Spleen (tissue), 11 donors: ENCODE results near the gene OR6N1. TPM values are rescaled to one million over a fixed set of nuclear protein-coding genes. Genes with fewer than 3 reads are reported as not detected.

Source experiments
- DNase-seq: peaks from one replicate; pipeline ENCODE4 v3.0.0-alpha.2; 2020
- H3K27ac ChIP-seq, 8 donors: fragments of 200-600 bp; sonication (generic) in 7 of 8; 1 replicate in 4 of 8; 2 replicates in 4 of 8; pipeline versions ENCODE4 v1.5.0 to v1.8.0; 2016 to 2021; ENCODE audit warnings: inconsistent platforms in 4 of 8, mild to moderate bottlenecking in 4 of 8, moderate library complexity in 1 of 8
- H3K27me3 ChIP-seq, 7 donors: fragments of 200-600 bp; sonication (generic) in 6 of 7; replicated peaks in 1 of 7; 1 replicate in 4 of 7; 2 replicates in 3 of 7; pipeline versions ENCODE4 v1.5.0 to v1.8.0; 2016 to 2021; ENCODE audit warnings: inconsistent platforms in 3 of 7, mild to moderate bottlenecking in 1 of 7
- H3K36me3 ChIP-seq, 6 donors: fragments of 200-600 bp; sonication (generic) in 5 of 6; 1 replicate in 4 of 6; 2 replicates in 2 of 6; pipeline versions ENCODE4 v1.5.0 to v1.8.0; 2016 to 2021; ENCODE audit warnings: inconsistent platforms in 2 of 6
- H3K4me1 ChIP-seq, 6 donors: fragments of 200-600 bp; sonication (generic) in 5 of 6; 1 replicate in 3 of 6; 2 replicates in 3 of 6; pipeline versions ENCODE4 v1.5.0 to v1.8.0; 2016 to 2021; ENCODE audit warnings: inconsistent platforms in 3 of 6
- H3K4me3 ChIP-seq, 8 donors: fragments of 200-600 bp; sonication (generic) in 7 of 8; 1 replicate in 4 of 8; 2 replicates in 4 of 8; pipeline versions ENCODE4 v1.5.0 to v1.8.0; 2016 to 2021; ENCODE audit warnings: inconsistent platforms in 4 of 8, mild to moderate bottlenecking in 4 of 8, moderate library complexity in 2 of 8
- H3K9me3 ChIP-seq, 8 donors: fragments of 200-600 bp; sonication (generic) in 7 of 8; 1 replicate in 4 of 8; 2 replicates in 4 of 8; pipeline versions ENCODE4 v1.5.0 to v1.8.0; 2016 to 2021; ENCODE audit warnings: inconsistent platforms in 4 of 8
- CTCF ChIP-seq, 11 experiments: fragments of 200-600 bp in 7 of 11; fragments of 450-650 bp in 4 of 11; sonication (generic) in 4 of 11; IDR thresholded peaks in 8 of 11; conservative IDR thresholded peaks in 3 of 11; 1 replicate in 7 of 11; 2 replicates in 4 of 11; pipeline versions ENCODE4 v1.4.0 to v1.8.0; 2016 to 2021; ENCODE audit warnings: antibody characterized with exemption in 11 of 11, inconsistent platforms in 4 of 11, mild to moderate bottlenecking in 1 of 11
- POLR2A ChIP-seq, 3 donors: fragments of 450-650 bp; IDR thresholded peaks; one replicate each; pipeline ENCODE4 v1.5.1; 2017; ENCODE audit warnings: antibody characterized with exemption in 3 of 3, mild to moderate bottlenecking in 1 of 3
- POLR2AphosphoS5 ChIP-seq, 3 donors: sonication (generic); formaldehyde crosslinking; IDR thresholded peaks; one replicate each; pipeline ENCODE4 v1.5.1; 2017; ENCODE audit warnings: antibody characterized with exemption in 3 of 3
- WGBS, 5 donors: extraction: QIAGEN DNeasy Blood & Tissue Kit in 3 of 5; methylation state at CpG; one replicate each; pipeline versions ENCODE4 v1.1.5 to v1.1.7; 2013 to 2018; 5-methylcytosine and 5-hydroxymethylcytosine counted together
- intact Hi-C: fragments of 100-400 bp; cut with DNase I; formaldehyde crosslinking; loops from one replicate; pipeline ENCODE4 v1.15.0; 2023; ENCODE audit warnings: low total_unique reads
- polyA plus RNA-seq, 3 donors: library from polyadenylated mRNA; stranded (reverse); fragments of 200-250 nt; gene quantifications; one replicate each; pipeline ENCODE4 v1.2.1, GENCODE V29; 2013
- total RNA-seq, 7 donors: library from RNA; depleted of rRNA in 3 of 7; stranded (reverse); fragments of >200 nt in 3 of 7; fragmentation: NEBNext Ultra II Directional in 4 of 7; extraction: Animal tissue kit (Norgen Biotek cat#: 25700) in 4 of 7; gene quantifications; one replicate each; pipeline versions ENCODE4 v1.1.0 to v1.2.1, GENCODE V29; 2016 to 2021
- donor health status: healthy with polysubstance abuse.
- donor health status: DM: no; HTN: no; CAD: no; lungs with moderate emphysema.
- donor health status: DM: no; HTN: no; CAD: no.
- donor health status: Bipolar disorder and iron deficiency.
- donor health status: healthy.
- donor health status: DM: no; HTN: no; CAD: no.
- donor health status: DM: yes; HTN: yes; CAD: no.

Gene OR6N1
- total and polyA plus RNA-seq, 10 donors, result 0.10 to 0.84 (median 0.77) TPM; not detected in 7

GRCh38 chr1:158724442-158724841 lies 47.6 kb downstream of the OR6N1 start:
- intact Hi-C loops, result no loop called here
- Histone ChIP-seq H3K27ac (no peak overlapping the region), H3K4me3 (no peak overlapping the region), H3K4me1 (no peaks in the 10 kb centered on the region), H3K9me3 (no peaks in the 10 kb centered on the region), H3K36me3 (no peaks in the 10 kb centered on the region), H3K27me3 (peaks cover 0 to 4% (median 0%) of the 10 kb centered on the region in 7 donors)
- no peak for TF ChIP-seq POLR2A (IDR thresholded peaks at IDR 0.05)
- no peak for TF ChIP-seq POLR2AphosphoS5 (IDR thresholded peaks at IDR 0.05)
- no peak for TF ChIP-seq CTCF (IDR thresholded peaks at IDR 0.05 in 8 of 11, conservative IDR thresholded peaks at IDR 0.05 in 3 of 11)
- 88 to 93% (median 91%) methylated on average over 5 of the region's 5 CpGs for WGBS, 5 donors
- DNase-seq, result no peak

- H3K9me3 ChIP-seq, result no peaks in the 10 kb centered on the region
- H3K27me3 ChIP-seq, result peaks cover 0 to 4% (median 0%) of the 10 kb centered on the region in 7 donors
- 73 to 92% (median 78%) methylated on average over 2 of the region's 2 CpGs for WGBS, 5 donors
- TF ChIP-seq POLR2A (IDR thresholded peaks at IDR 0.05) (no peak), POLR2AphosphoS5 (IDR thresholded peaks at IDR 0.05) (no peak), CTCF (IDR thresholded peaks at IDR 0.05 in 8 of 11, conservative IDR thresholded peaks at IDR 0.05 in 3 of 11) (no peak)
- H3K36me3 ChIP-seq, result no peaks in the 10 kb centered on the region
- no peak within 1 kb of the TSS for H3K4me3 ChIP-seq
- no peaks in the 10 kb centered on the region for H3K4me1 ChIP-seq
- no peak for DNase-seq
- intact Hi-C loops, result no loop called here
- no peak within 1 kb of the TSS for H3K27ac ChIP-seq
These were observed 51.4 kb downstream of the OR6N1 start, which contains the start of gene OR6K3 for GRCh38 chr1:158720620-158721019. Gene OR6K3, minus strand, starts transcription at chr1:158720720. Its CDS starts 2,605 bp downstream, at chr1:158718115.

- peaks cover 0 to 4% (median 0%) of the 10 kb centered on the region in 7 donors for H3K27me3 ChIP-seq
- no peaks in the 10 kb centered on the region for H3K4me1 ChIP-seq
- H3K9me3 ChIP-seq, result no peaks in the 10 kb centered on the region
- H3K27ac ChIP-seq, result no peak overlapping the region
- WGBS, 5 donors, result 67 to 91% (median 73%) methylated on average over 3 of the region's 3 CpGs
- no peak for TF ChIP-seq POLR2AphosphoS5 (IDR thresholded peaks at IDR 0.05)
- TF ChIP-seq POLR2A (IDR thresholded peaks at IDR 0.05), result no peak
- TF ChIP-seq CTCF (IDR thresholded peaks at IDR 0.05 in 8 of 11, conservative IDR thresholded peaks at IDR 0.05 in 3 of 11), result no peak
- H3K4me3 ChIP-seq, result no peak overlapping the region
- no peak for DNase-seq
- intact Hi-C loops, result no loop called here
- H3K36me3 ChIP-seq, result no peaks in the 10 kb centered on the region
These were observed 52.3 kb downstream of the OR6N1 start for GRCh38 chr1:158719664-158720063.

GRCh38 chr1:158717344-158717743 lies 54.7 kb downstream of the OR6N1 start:
- Histone ChIP-seq H3K27ac (no peak overlapping the region), H3K9me3 (no peaks in the 10 kb centered on the region), H3K4me3 (no peak overlapping the region), H3K4me1 (no peaks in the 10 kb centered on the region), H3K27me3 (peaks cover 0 to 3% (median 0%) of the 10 kb centered on the region in 7 donors), H3K36me3 (no peaks in the 10 kb centered on the region)
- WGBS, 5 donors, result 82 to 97% (median 87%) methylated on average over 6 of the region's 6 CpGs
- no peak for DNase-seq
- intact Hi-C loops, result no loop called here
- TF ChIP-seq CTCF (IDR thresholded peaks at IDR 0.05 in 8 of 11, conservative IDR thresholded peaks at IDR 0.05 in 3 of 11) (no peak), POLR2A (IDR thresholded peaks at IDR 0.05) (no peak), POLR2AphosphoS5 (IDR thresholded peaks at IDR 0.05) (no peak)
